HG03378 (cell line): ENCODE measurements around the gene GADD45B.
"Not testable (repeated sequence)": the region's sequence is repeated elsewhere in the genome, so short reads cannot be mapped to it uniquely, and the experiment has no call there.

Source experiments
- ATAC-seq: cut with Tn5 transposase; IDR thresholded peaks from one replicate; pipeline ENCODE4 v1.9.1; 2021; ENCODE audit warnings: mild to moderate bottlenecking, moderate library complexity; ENCODE audit not compliant: unreplicated experiment

Gene GADD45B

DNA sequence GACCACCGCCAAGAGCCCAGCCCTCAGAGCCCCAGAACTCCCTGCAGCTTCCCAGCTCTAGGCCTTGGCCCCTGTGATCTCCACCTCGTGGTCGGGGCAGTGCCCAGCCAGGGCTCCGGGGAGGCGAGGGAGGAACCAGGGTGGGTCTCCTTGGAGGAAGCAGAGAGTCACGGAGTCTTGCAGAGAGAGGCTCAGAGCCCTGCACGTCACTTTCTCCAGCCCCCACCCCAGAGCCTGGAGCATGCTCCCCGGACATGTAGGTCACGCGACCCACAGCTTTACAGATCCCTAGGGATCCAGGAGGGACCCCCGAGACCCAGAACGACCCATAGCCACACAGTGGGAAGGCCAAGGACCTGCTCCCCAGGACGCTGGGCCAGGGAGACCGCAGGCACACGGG lies 11.9 kb downstream of the GADD45B start:
- ATAC-seq: no peak

DNA sequence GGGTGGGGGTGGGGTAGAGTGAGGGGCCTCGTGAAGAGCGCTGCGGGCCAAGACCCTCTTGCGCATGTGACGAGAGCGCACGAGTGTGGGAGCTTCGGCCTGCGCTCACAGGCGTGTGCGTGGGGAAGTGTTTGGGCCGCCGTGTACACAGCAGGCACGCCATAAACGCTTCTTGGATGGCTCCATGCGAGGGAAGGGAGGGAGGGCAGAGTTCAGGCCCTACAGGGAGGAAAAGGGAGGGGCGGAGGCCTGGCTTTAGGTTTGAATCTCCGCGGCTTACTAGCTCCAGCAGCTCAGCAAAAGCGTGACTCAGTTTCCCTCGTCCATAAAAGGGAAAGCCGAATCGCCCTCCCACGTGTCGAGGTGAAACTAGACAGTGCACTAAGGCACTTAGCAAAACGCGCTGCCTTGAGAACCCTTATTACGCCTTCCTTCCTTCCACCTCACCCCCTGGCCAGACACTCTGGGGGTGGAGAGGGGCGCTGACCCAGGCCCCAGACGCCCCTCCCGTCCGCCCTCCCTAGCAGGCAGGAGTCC lies 12.5 kb downstream of the GADD45B start:
- no peak for ATAC-seq

DNA sequence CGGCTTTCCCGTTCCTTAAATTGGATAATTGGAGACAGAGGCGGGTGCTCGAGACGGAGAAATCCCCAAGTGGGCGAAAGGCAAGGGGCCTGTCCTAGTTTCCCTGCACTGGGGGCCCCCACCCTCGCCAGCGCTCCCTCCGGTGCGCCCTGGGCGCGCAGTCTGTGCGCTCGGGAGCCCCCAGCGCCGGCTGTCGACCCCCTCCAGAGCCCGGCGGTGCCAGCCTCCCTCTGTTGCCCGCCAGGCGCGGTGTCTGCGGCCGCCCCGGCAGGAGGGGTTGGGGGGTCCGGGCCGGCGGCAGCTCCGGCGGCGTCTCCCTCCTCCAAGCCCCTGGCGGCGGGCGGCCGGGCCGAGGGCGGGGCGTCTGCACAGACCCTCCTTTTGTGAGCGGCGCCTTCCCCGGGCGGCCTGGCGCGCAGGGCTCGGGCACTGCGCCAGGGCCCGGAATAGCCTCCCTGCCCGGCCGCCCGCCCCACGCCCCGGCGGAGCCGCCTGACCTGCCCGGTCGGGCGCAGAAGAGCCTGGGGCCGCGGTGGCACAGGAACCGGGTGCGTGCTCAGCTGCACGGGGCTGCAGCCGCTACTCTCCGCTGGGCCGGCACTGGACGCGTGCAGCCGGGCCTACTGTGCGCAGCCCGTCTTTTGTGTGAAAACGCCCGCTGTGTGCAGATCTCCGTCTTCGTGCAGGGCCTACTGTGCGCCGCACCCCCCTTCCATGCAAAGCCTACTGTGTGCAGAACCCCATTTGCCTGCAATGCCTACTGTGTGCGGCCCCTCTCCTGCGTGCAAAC lies 13.2 kb downstream of the GADD45B start:
- no peak for ATAC-seq

DNA sequence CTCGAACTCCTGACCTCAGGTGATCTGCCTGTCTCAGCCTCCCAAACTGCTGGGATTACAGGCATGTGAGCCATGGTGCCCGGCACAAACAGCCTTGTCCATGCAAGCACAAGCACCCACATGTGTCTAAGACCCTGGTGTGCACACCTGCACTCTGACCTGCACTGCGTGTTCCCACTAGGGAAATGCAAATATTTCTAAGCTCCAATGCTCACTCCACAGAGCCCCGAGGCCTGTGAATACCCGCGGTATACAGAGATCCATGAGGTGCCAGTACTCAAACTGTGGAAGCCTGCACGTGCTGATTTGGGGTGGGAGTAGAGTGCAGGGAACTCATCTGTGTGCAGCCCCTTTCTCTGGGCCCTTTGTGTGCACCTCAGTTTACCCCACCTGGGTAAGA lies 14.7 kb downstream of the GADD45B start:
- no peak for ATAC-seq

DNA sequence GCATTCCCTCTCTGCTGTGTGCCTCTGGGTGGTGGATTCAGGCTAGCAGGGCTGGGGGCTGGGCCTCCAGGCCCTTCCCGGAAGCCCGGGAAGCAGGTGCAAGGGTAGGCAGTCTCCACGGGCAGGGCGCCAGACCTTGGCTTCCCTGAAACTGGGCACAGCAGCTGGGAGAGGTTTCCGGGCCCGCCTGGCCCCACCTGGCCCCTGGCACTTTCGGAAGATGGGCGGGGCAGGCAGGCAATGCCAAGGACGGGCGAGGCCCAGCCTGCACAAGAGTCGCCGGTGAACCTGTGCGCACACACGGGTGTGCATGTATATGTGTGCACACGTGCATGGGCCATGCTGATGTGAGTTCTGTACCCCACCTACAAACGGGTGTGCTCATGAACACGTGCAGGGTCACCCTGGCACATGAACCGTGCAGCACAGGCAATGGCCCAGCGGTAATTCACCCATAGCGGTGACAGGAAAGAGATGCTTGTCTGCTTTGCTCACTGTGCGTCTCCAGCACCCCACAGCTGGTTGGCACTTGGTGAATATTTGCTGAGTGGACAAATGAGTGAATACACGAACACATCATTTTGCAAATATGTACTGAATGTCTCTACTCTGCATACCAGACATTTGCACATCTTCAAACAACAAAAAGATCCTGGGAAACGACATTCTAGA lies 15.3 kb downstream of the GADD45B start:
- no peak for ATAC-seq

DNA sequence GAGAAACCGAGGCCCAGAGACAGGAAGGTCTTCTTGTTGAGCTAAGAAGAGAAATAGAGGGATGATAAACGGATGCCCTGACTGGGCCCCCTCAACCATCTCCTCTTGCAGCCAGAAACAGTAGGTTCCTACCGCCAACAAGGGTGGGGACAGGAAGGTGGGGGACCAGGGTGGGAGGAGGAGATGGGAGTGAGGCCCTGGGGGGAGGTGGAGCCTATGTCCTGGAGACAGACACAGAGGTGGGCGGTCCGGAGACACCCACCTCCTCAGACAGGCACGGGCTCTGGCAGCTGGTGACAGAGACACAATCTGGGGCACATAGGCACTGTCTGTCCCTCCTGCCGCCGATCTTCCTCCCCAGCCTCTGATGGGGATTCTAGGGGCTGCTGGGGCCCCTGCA lies 16.9 kb downstream of the GADD45B start:
- ATAC-seq: no peak

DNA sequence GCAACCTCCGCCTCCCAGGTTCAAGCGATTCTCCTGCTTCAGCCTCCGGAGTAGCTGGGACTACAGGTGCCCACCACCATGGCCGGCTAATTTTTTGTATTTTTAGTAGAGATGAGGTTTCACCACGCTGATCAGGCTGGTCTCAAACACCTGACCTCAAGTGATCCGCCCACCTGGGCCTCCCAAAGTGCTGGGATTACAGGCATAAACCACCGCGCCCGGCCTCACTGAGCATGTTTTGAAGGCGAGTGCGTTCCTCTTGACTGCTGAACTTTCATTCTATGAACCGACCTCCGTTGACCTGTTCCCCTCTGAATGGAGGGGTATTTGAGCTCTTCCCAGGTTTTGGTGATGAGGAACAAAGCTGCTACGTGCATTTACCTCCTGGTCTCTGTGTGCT lies 17.5 kb downstream of the GADD45B start:
- not testable (repeated sequence) for ATAC-seq

DNA sequence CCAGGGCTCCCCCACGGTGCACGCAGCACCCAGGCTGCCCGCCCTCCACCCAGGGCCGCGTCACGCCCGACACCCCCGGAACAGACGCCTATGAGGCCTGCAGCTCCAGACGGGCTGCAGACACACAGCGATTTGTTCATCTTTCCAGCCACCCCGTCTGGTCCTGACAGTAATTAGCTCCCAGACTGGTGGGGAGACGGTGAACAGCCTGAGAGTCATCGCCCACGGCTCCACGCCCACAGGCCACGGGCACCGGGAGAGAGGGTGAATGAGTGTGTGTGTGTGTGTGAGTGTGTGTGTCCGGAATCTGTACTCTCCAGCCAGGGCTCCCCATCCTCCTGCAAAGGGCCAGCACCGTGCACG lies 18.1 kb downstream of the GADD45B start:
- ATAC-seq: no peak

DNA sequence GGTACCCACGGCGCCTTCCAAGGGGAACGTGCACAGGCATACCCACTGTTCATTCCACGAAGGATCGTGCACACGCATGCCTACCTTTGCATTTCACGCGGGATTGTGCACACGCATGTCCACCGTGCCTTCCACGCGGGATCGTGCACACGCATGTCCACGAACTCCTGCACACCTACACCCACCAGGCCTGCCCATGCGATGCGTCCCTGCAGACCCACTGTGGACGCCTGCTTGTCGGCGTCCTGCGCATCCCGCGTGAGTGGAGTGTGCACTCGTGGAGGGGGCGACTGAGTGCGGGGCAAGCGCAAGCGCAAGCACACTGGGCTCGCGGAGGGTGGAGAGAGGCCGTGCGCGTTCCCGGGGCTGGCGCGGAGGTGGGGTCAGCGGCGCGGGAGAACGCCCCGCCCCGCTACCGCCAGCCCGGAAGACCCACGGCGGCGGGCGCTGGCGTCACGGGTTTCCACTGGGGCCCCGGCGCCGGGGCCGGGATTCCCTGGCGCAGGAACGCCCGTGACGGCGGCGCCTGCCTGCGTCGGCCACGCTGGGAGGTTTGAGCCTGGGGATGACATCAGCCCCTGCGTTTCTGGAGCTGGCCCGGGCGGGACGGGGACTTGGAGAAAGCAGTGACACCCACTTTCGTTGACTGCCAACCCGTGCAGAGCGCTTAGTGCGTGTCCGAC lies 18.7 kb downstream of the GADD45B start:
- no peak for ATAC-seq

DNA sequence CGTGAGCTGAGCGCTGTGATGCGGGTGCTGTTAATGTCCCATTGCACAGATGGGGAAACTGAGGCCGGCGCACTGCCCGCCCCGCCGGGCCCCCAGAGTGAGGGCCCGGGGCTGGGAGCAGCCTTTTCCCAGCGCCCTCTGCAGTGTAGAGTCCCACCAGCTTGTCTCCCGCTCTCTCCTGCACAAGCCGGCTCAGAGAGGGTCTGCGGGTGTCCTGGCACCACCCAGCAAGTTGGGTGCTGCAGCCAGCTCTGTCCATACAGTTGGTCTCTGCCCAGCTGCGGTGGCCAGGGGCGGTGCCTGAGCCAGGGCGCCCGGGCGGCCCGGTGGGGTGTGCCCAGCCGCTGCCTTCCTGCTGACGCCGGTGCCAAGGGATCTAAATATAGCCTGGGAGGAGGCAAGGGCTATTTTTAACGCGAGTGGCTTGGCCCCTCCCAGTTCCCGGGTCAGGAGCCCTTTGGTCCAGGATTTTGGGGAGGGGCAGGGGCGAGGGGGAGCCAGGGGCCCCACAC lies 19.3 kb downstream of the GADD45B start:
- no peak for ATAC-seq

DNA sequence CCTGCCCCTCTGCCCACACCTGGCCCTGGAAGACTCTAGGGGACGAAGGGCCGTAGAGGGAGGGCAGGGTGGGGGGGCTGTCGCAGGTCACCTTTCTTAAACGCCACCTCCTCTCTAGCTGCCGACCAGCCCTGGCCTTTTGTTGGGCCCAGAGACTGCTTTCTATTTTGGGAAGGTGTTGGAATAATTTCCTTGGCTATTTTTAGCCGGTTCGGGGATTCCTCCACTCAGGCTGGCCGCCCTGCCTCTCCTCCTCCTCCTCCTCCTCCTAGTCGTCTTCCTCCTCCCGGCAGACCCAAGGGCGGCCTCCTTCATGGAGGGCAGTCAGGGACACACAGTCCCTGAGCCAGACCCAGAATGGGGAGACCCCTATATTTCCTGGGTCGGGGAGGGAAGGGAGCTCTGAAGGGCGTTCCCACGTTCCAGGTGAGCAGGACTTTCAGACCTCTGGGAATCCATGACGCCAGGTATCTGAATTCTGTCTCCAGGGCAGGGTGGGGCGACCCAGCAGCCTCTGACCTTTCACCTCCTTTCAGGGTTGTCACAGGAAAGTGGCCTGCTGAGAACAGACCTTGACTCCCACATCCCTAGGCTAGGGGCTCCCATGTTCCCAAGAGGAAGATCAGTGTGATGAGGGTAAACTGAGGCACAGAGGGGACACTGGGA lies 19.9 kb downstream of the GADD45B start:
- ATAC-seq: no peak

DNA sequence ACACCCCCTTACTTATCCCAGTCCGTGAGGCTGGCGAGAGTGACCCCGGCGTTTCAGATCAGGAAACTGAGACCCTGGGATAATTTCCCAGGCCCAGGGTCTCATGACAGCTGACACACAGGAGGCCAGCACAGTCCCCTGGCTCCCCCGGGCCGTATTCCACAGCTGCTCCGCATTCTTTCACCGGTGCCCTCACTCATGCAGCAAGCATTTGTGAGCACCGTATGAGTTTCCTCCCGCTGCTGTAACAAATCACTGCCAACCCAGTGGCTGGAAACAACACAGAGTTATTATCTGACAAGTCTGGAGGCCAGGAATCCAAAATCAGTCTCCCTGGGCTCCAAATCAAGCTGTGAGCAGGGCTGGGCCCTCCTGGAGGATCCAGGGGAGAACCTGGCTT lies 21.3 kb downstream of the GADD45B start:
- ATAC-seq: no peak

DNA sequence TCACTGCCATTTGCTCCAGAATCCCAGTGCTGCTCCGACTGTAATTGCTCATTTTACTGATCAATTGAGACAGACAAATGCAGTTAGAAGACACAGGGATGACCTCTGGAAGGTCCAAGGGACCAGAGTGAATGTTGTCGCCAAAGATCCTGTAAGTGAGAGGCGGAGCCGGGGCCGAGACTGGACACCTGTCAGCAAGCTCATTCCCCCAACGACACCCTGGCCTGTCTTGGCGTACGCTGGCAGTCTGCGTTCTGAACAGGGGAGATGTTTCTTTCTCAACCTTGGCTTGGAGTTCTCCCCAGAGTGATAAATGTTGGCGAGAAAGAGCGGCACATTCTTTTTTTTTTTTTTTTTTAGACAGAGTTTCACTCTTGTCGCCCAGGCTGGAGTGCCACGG lies 24.2 kb downstream of the GADD45B start:
- no peak for ATAC-seq

DNA sequence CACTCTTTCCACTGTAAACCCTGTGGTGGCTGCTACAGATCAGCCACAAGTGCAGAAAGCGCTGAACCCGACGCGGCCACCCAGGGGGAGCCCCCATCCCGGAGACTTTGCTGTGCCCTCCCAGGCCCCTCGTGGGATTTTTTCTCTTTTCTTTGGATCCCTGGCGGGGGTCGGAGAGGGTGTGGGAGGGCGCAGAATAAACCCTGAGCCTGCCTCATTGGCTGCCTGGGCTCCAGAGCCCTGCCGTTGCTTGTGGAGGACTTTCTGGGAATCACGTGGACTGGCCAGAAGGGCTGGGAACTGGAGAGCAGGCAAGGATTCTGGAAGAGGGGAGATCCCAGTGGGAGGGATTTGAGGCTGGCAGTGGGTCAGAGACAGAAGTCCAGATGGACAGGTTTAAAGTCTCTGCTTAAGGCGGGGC lies 24.9 kb downstream of the GADD45B start:
- ATAC-seq: no peak

DNA sequence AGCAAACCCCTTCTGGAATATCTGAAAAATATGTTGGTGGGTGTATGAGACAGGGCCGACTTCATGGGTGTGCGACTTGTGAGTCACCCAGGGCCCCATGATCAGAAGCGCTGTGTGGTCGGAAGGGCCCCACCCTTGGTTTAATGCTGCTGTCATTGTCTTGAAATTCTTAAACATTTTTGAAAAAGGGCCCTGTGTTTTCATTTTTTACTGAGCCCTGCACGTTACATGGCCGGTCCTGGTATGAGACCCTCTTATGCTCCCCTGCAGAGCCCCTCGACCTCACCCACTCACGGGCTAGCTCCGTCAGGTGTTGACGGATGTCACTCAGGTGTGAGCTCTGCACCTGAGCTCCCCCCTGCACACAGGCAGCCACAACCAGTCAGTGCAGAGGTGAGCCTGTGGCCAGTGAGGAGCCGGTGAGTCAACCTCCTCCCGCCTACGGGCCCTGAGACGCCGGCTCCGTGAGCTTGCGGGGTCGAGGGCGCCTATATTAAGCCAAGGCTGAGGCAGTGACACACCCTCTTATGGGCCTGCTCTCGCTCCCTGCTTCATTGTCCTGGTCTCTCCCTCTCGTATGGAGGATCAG lies 27.7 kb downstream of the GADD45B start:
- ATAC-seq: no peak

DNA sequence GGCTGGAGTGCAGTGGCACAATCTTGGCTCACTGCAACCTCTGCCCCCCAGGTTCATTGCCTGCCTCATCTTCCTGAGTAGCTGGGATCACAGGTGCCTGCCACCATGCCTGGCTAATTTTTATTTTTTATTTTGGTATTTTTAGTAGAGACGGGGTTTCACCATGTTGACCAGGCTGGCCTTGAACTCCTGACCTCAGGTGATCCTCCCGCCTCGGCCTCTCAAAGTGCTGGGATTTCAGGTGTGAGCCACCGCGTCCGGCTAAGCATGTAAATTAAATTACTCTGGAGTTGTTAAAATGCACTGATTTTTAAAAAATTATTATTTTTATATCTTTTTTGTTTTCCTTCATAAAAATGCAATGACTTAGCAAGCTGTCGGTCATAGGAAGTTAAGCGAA lies 30.7 kb downstream of the GADD45B start:
- ATAC-seq: not testable (repeated sequence)

DNA sequence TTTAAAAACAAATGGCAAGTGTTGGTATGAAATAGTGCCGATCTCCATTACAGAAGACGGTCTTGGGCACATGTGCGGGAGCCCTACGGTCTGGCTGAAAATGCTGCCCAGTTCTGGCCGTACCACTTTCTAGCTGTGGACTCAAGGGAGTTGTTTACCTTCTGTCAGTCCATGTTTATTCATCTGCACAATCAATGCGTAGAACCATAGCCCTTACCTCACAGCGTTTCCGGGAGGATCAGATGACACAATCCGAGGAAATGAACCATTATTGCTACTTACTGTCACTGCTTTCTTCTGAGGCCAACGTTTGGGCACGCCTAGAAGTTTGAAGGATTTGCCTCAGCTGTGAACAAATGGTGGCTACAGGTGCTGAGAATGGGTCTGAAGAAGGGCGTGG lies 31.2 kb downstream of the GADD45B start:
- ATAC-seq: no peak

DNA sequence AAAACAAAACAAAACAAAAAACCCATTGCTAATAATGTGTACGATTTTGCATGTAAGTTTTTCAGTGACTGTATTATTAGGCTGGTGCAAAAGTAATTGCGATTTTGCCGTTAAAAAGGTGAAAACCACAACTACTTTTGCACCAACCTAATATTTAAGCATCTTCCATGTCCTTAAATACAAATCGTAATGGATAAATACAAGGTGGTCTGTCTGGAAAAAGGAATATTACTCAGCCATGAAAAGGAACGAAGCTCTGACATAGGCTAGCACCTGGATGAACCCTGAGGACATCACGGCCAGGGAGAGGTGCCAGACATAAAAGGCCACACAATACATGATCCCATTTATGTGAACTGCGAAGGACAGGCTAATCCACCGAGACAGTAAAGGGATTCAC lies 33.2 kb downstream of the GADD45B start:
- no peak for ATAC-seq

DNA sequence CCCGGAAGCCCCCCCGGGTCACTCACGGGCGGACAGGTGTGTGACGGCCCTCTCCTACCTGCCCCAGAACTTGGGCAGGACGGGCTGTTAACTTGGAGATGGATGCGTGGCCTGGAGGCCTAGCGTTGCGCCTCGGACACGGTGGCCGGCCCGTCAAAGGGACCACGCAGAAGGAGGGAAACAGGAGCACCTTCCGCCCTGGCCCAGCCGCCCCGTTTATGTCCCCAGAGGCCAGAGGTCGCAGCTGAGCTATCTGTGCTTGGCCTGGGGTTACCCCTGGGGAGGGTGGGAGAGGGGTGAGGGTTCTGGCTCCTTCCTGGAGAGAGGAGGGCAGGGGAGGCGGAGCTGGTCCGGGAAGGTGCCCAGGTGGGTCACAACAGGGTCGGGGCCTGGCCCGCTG lies 35.6 kb downstream of the GADD45B start:
- ATAC-seq: no peak

DNA sequence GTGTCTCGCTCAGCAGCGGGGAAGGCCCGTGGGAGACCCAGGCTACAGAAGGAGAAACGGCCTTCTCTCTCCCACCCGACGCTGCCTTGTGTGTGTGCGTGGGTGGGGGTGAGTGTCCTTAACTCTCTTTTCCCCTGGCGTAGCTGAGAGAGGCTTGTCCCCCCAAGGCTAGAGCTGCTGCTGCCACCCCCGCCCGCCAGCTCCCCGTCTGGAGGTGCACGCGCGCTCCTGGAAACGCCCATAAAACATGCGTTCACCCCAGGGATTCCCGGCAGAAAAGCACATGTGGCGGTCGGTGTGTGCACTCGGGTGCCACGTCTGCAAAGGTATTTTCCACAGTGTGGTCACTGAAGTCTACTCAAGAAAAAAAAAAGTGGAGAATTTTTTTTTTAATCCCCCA lies 36.1 kb downstream of the GADD45B start:
- ATAC-seq: no peak
